ENCODE results near the gene FARSB. TPM values are rescaled to one million over a fixed set of nuclear protein-coding genes. Genes with fewer than 3 reads are reported as not detected.

The FARSB gene
- total and polyA plus RNA-seq, 3 donors from 2014 or later, result 14.1 to 35.0 (median 22.8) TPM

DNA sequence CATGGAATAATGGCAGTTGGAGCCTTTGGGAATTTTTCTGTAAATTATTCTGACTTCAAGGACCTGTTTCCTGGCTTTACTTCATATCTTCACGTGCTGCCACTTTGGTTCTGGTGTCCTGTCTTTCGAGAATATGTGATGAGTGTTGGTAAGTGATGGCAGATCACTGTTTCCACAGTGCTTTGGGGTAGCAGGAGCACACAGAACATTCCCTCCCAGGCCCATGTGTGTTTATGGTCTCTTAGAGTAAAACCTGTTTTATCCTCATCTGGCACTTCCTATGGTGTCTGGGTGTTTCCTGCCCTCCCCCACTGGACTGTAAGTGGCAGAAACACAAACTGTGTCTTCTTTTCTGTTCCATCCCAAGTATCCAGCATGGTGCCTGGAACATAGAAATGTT lies 33.4 kb upstream of the FARSB start:
- no peaks in the 10 kb centered on the region for H3K9me3 ChIP-seq
- H3K4me3 ChIP-seq, result no peak overlapping the region
- 64 to 75% methylated on average over 2 of the region's 2 CpGs for WGBS, 2 donors
- no peaks in the 10 kb centered on the region for H3K27me3 ChIP-seq
- intact Hi-C loops (cut with DNase I; ENCODE audit: low total_unique reads), result no loop called here
- no peak for DNase-seq
- no peaks in the 10 kb centered on the region for H3K36me3 ChIP-seq (ENCODE audit: low read depth, missing control alignments)
- no peak for TF ChIP-seq CTCF (IDR thresholded peaks at IDR 0.05)
- no peak for TF ChIP-seq POLR2A (IDR thresholded peaks at IDR 0.05)
- H3K27ac ChIP-seq, result no peak overlapping the region
- H3K4me1 ChIP-seq, result no peaks in the 10 kb centered on the region

DNA sequence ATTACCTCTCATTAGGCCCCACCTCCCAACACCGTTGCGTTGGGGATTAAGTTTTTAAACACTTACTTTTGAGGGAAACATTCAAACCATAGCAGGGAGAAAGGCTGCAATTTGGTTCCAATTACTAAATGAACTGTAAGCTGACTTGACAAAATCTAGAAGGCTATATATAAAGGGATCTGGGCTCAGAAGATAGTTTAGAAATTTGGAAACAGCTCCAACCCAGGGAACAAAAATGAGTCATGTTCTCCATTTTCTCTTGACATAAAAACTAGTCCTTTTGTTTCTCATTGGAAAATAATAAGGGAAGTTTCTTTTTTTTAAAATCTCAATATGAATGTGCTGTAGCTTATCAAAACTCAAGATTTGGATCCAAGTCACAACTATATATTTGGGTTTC lies 33.0 kb upstream of the FARSB start:
- Histone ChIP-seq H3K9me3 (no peaks in the 10 kb centered on the region), H3K27ac (no peak overlapping the region), H3K4me1 (no peaks in the 10 kb centered on the region), H3K36me3 (ENCODE audit: low read depth, missing control alignments) (no peaks in the 10 kb centered on the region), H3K27me3 (no peaks in the 10 kb centered on the region), H3K4me3 (no peak overlapping the region)
- 51 to 66% methylated on average over 2 of the region's 2 CpGs for WGBS, 2 donors
- no peak for DNase-seq
- intact Hi-C loops (cut with DNase I; ENCODE audit: low total_unique reads), result no loop called here
- TF ChIP-seq POLR2A (IDR thresholded peaks at IDR 0.05) (no peak), CTCF (IDR thresholded peaks at IDR 0.05) (no peak)

- H3K27me3 ChIP-seq, result no peaks in the 10 kb centered on the region
- H3K4me1 ChIP-seq, result no peaks in the 10 kb centered on the region
- no peak for DNase-seq
- intact Hi-C loops (cut with DNase I; ENCODE audit: low total_unique reads), result no loop called here
- TF ChIP-seq POLR2A (IDR thresholded peaks at IDR 0.05), result no peak
- no peaks in the 10 kb centered on the region for H3K36me3 ChIP-seq (ENCODE audit: low read depth, missing control alignments)
- WGBS, 2 donors, result 75% methylated on average over 5 of the region's 5 CpGs
- no peaks in the 10 kb centered on the region for H3K9me3 ChIP-seq
- no peak overlapping the region for H3K27ac ChIP-seq
- no peak overlapping the region for H3K4me3 ChIP-seq
These were observed 30.3 kb upstream of the FARSB start for GRCh38 chr2:222686086-222686750.

DNA sequence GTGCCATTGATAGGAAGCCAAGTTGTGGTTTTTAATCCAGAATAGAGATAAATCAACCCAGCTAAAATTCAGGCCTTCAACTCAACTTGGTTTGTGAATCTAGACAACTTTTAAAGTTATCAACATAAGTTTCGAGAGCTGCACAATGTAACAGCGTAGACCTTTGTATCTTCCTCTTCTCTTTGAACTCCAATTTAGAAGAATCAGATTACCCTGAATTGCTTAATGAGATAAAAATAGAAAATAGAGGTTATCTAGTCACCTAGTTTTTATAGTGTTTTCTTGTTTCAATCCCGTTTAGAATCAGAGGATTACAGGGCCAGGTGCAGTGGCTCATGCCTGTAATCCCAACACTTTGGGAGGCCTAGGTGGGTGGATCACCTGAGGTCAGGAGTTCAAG lies 27.9 kb upstream of the FARSB start:
- no peaks in the 10 kb centered on the region for H3K36me3 ChIP-seq (ENCODE audit: low read depth, missing control alignments)
- no peaks in the 10 kb centered on the region for H3K4me1 ChIP-seq
- no peak overlapping the region for H3K27ac ChIP-seq
- TF ChIP-seq POLR2A (IDR thresholded peaks at IDR 0.05) (no peak), CTCF (IDR thresholded peaks at IDR 0.05) (no peak)
- no peaks in the 10 kb centered on the region for H3K27me3 ChIP-seq
- WGBS, 2 donors, result 70 to 80% methylated on average over 3 of the region's 3 CpGs
- H3K9me3 ChIP-seq, result no peaks in the 10 kb centered on the region
- intact Hi-C loops (cut with DNase I; ENCODE audit: low total_unique reads), result no loop called here
- DNase-seq, result no peak
- no peak overlapping the region for H3K4me3 ChIP-seq

GRCh38 chr2:222677981-222678380 lies 22.1 kb upstream of the FARSB start:
- Histone ChIP-seq H3K4me1 (no peaks in the 10 kb centered on the region), H3K4me3 (no peak overlapping the region), H3K27ac (no peak overlapping the region), H3K36me3 (ENCODE audit: low read depth, missing control alignments) (no peaks in the 10 kb centered on the region), H3K27me3 (no peaks in the 10 kb centered on the region), H3K9me3 (no peaks in the 10 kb centered on the region)
- DNase-seq, result no peak
- no peak for TF ChIP-seq CTCF (IDR thresholded peaks at IDR 0.05)
- TF ChIP-seq POLR2A (IDR thresholded peaks at IDR 0.05), result no peak
- 80 to 86% methylated on average over 3 of the region's 3 CpGs for WGBS, 2 donors
- intact Hi-C loops (cut with DNase I; ENCODE audit: low total_unique reads), result no loop called here
